WTC11 (cell line): Measurements from ENCODE around the gene HK2.

Experiments
- ATF2 ChIP-seq: sonication (generic); formaldehyde crosslinking; IDR thresholded peaks from 2 replicates; pipeline ENCODE4 v1.8.1; 2022; ENCODE audit warnings: low read depth, missing genetic modification reagents, borderline replicate concordance
- CTCF ChIP-seq: fragments of 200-600 bp; IDR thresholded peaks from 2 replicates; pipeline ENCODE4 v1.8.0; 2022; ENCODE audit warnings: antibody characterized with exemption
- GTF2I ChIP-seq: fragments of 250-450 bp; sonication (Bioruptor Pico); conservative IDR thresholded peaks from 2 replicates; pipeline ENCODE4 v1.4.0; 2021; ENCODE audit warnings: mild to moderate bottlenecking
- JUN ChIP-seq: sonication (generic); formaldehyde crosslinking; IDR thresholded peaks from 2 replicates; pipeline ENCODE4 v1.8.0; 2023; ENCODE audit warnings: mild to moderate bottlenecking, missing genetic modification reagents
- PRDM15 ChIP-seq: sonication (generic); formaldehyde crosslinking; IDR thresholded peaks from 2 replicates; pipeline ENCODE4 v1.8.0; 2022; ENCODE audit warnings: missing genetic modification reagents
- USF2 ChIP-seq: sonication (generic); formaldehyde crosslinking; IDR thresholded peaks from 2 replicates; pipeline ENCODE4 v1.8.1; 2023; ENCODE audit warnings: mild to moderate bottlenecking, missing genetic modification reagents, moderate library complexity

GRCh38 chr2:74860521-74860920 is 26.6 kb downstream of the HK2 start:
- TF ChIP-seq ATF2 (CRISPR knock-in tag) (no peak), USF2 (no peak), CTCF (no peak), PRDM15 (CRISPR knock-in tag) (no peak), JUN (CRISPR knock-in tag) (no peak), GTF2I (no peak)
